GM12892 (cell line): Measurements from ENCODE around the gene OR5B3.

ENCODE experiments used
- POLR2A ChIP-seq: IDR thresholded peaks from 2 replicates; pipeline ENCODE4 v1.6.1; 2011; ENCODE audit warnings: low read depth, low read length, control low read depth
- TAF1 ChIP-seq: IDR thresholded peaks from 2 replicates; pipeline ENCODE4 v1.6.1; 2011; ENCODE audit warnings: low read depth, mild to moderate bottlenecking, control low read depth, low read length, borderline replicate concordance

DNA sequence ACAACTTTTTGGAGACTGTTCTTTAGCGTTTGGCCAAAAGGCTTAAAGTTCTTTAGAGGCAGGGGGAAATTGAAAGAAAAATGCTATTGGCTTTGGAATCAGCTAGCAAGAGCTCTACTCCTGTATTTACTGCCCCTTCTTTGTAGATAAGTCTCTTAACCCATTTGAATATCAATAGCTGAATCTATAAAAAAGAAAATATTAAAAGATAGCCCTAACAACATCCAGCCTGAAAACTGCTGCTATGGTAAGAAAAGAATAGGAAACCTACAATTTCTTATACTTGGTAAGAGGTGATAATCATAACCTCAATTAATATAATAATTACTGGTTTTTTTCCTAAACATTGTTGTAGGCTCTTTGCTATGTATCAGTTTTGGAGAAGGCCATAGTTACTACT is 35.5 kb upstream of the OR5B3 start, which contains the start of gene OR5B12:
- TF ChIP-seq TAF1 (no peak), POLR2A (no peak)
